BE2C (cell line): ENCODE results near the gene SIN3A.
"Not testable (repeated sequence)": the region's sequence is repeated elsewhere in the genome, so short reads cannot be mapped to it uniquely, and the experiment has no call there.

Experiments used
- DNase-seq: peaks from one replicate; pipeline ENCODE4 v3.0.0-alpha.2; 2020
- H3K27me3 ChIP-seq: fragments of 250-450 bp; sonication (Bioruptor Pico); 2 replicates; pipeline ENCODE4 v1.5.1; 2020; ENCODE audit warnings: mild to moderate bottlenecking
- H3K36me3 ChIP-seq: fragments of 250-450 bp; sonication (Bioruptor Pico); 2 replicates; pipeline ENCODE4 v1.5.1; 2020; ENCODE audit warnings: mild to moderate bottlenecking
- H3K4me1 ChIP-seq: fragments of 250-450 bp; sonication (Bioruptor Pico); 2 replicates; pipeline ENCODE4 v1.5.1; 2020
- H3K4me3 ChIP-seq: 2 replicates; pipeline ENCODE4 v1.5.1; 2011; ENCODE audit warnings: low read depth, low read length
- H3K9me3 ChIP-seq: fragments of 250-450 bp; sonication (Bioruptor Pico); 2 replicates; pipeline ENCODE4 v1.5.1; 2020
- TF ChIP-seq, protein P1 (sequence below): IDR thresholded peaks from 2 replicates; pipeline ENCODE4 v1.5.1; 2012; ENCODE audit warnings: mild to moderate bottlenecking, low read depth, low read length

Gene SIN3A

DNA sequence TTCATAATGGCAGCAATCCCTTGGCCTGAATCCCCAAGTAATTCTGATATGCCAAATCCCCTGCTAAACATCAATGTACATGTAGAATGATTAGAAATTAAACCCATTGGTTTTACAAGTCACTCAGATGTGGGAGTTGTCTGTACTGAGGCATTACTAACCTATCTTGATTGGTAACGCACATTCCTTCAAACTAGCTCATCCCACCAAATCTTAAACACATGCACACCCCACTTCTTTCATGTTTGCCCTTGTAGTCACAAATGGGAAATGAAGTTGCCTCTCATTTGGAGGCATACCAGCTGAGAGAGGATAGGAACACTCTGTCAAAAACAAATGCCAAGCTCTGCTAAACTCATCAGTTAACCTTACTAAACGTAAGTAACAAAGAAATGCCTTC lies 54.0 kb downstream of the SIN3A start:
- H3K4me1 ChIP-seq = no peaks in the 10 kb centered on the region
- no peaks in the 10 kb centered on the region for H3K27me3 ChIP-seq
- peaks cover 71% of the 10 kb centered on the region for H3K36me3 ChIP-seq
- no peak for DNase-seq
- TF ChIP-seq, protein P1, sequence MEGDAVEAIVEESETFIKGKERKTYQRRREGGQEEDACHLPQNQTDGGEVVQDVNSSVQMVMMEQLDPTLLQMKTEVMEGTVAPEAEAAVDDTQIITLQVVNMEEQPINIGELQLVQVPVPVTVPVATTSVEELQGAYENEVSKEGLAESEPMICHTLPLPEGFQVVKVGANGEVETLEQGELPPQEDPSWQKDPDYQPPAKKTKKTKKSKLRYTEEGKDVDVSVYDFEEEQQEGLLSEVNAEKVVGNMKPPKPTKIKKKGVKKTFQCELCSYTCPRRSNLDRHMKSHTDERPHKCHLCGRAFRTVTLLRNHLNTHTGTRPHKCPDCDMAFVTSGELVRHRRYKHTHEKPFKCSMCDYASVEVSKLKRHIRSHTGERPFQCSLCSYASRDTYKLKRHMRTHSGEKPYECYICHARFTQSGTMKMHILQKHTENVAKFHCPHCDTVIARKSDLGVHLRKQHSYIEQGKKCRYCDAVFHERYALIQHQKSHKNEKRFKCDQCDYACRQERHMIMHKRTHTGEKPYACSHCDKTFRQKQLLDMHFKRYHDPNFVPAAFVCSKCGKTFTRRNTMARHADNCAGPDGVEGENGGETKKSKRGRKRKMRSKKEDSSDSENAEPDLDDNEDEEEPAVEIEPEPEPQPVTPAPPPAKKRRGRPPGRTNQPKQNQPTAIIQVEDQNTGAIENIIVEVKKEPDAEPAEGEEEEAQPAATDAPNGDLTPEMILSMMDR = no peak
- no peaks in the 10 kb centered on the region for H3K9me3 ChIP-seq
- H3K4me3 ChIP-seq = no peak overlapping the region

DNA sequence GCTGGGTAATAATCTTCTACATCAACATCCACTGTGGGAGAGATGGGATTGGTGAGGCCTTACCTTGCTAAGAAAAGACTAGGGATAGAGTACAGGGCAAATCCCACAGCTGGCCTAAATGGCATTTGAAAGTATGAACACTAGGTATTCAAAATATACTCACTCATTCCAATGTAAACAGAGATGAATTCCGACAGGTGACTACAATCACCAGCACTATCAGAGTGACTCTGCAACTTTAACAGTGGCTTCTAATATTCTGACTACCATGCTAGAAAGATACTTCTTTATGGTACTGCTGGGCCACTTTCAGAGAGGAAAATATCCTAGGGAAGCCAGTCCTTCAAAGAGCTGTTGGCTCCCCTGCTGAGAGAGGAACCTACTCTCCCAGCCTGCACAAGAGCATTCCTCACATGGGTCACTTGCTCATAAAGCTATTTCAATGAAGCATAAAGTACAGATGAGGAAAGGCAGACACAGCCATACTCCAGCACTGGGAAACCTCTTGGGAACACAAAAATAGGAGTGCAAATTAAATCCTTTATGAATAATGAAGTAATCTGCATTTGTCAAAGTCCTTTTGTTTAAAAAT lies 61.6 kb downstream of the SIN3A start:
- H3K27me3 ChIP-seq = no peaks in the 10 kb centered on the region
- DNase-seq = no peak
- TF ChIP-seq, protein P1 = no peak
- no peaks in the 10 kb centered on the region for H3K9me3 ChIP-seq
- no peak overlapping the region for H3K4me3 ChIP-seq
- H3K36me3 ChIP-seq = peaks cover 62% of the 10 kb centered on the region
- H3K4me1 ChIP-seq = no peaks in the 10 kb centered on the region

DNA sequence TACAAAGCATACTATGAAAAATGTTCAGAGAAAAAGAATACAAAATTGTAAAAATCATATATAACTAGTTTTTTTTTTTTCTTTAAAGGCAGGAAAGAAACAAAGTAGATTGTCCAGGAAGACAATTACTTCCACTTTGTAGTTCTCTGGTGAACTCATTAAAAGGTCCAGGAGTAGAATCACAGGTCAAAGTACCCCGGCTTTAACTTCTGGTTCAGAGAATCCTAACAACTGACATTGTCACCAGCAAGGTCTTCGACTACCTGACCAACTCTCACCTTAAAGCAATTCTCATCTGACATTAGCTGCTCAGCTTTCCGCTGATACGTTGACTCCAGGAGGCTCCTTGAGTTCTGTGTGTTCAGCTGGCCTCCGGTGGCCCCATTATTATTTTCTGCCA lies 67.5 kb downstream of the SIN3A start:
- H3K9me3 ChIP-seq, H3K4me3 ChIP-seq, H3K4me1 ChIP-seq, DNase-seq, H3K27me3 ChIP-seq: not testable (repeated sequence)
- peaks cover 53% of the 10 kb centered on the region for H3K36me3 ChIP-seq

DNA sequence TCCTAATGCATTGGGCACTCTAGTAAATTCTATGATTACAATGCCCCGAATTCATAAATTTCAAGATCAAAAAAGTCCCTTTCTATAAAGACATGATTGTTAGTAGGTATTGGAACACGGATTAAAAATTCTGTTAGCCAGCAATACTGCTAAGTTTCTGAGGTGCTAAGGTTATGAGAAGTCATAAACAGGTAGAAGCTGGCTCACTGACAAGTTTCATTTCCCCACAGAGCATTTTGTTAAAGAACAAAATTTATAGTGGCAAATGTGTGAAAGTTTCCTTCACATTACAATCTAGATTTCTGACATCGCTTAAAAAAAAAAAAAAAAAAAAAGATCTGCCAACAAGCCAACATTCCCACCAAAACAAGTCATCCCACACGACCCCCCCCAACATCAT lies 70.7 kb downstream of the SIN3A start:
- peaks cover 50% of the 10 kb centered on the region for H3K36me3 ChIP-seq
- H3K4me1 ChIP-seq = no peaks in the 10 kb centered on the region
- no peak overlapping the region for H3K4me3 ChIP-seq
- no peaks in the 10 kb centered on the region for H3K27me3 ChIP-seq
- H3K9me3 ChIP-seq = no peaks in the 10 kb centered on the region
- TF ChIP-seq, protein P1 = no peak
- no peak for DNase-seq

DNA sequence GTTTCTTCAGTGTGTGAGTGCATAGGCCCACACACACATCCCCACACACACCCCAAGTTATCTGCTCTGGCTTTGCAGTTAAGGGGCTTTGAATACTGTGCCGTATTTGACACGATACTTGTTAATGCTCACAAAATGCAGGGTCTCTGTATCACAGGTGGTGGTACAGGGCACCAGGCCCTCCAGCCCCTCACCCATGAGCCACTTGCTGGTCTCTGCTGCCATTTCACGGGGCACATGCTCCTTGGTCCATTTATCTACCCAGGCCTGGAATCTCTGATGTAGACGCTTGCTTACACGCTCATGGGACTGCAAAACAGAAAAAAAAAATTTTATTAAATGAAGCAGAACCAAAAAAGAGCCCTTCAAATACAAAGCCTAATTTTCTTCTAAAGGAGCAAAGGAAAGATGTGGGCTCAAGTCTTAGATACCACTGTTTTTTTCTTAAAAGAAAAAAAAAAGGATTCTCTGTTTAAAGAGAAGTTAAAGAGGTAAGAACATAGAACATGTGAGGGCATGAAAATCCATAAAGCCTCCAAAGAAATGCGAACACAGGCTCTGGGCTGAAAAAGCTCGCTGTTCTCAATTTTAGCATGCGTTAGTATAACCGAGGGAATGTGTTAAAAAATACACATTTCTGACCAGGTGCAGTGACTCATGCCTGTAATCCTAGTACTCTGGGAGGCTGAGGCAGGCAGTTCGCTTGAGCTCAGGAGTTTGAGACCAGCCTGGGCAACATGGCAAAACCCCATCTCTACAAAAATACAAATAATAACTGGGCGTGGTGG lies 79.4 kb downstream of the SIN3A start:
- no peak for DNase-seq
- Histone ChIP-seq H3K36me3 (peaks cover 28% of the 10 kb centered on the region), H3K4me3 (no peak overlapping the region), H3K4me1 (no peaks in the 10 kb centered on the region), H3K27me3 (no peaks in the 10 kb centered on the region), H3K9me3 (no peaks in the 10 kb centered on the region)
- TF ChIP-seq, protein P1 = no peak

DNA sequence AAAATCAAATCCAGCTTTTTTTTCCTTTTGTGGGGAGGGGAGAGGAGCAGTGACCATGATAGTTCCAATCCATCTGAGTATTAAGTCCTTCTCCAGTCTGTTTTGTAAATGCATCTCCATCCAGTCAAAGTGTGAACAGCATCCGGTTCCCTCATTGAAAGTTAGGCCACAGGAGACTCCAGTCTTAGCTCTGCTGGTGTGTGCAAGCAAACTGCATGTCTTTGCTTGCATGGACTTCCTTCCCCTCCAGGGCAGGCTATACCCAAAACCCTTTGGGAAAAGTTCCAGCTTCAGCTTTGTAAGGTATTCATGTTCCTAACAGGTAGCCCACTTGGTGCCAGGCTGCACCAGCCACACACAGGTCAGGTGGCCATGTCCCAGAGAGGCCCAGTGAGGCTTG lies 80.0 kb downstream of the SIN3A start:
- peaks cover 31% of the 10 kb centered on the region for H3K36me3 ChIP-seq
- H3K27me3 ChIP-seq = no peaks in the 10 kb centered on the region
- no peaks in the 10 kb centered on the region for H3K9me3 ChIP-seq
- no peaks in the 10 kb centered on the region for H3K4me1 ChIP-seq
- DNase-seq = no peak
- TF ChIP-seq, protein P1 = no peak
- no peak overlapping the region for H3K4me3 ChIP-seq
